Putamen (tissue), 1 donor: Measurements from ENCODE around the gene ADNP.

ENCODE experiments used
- DNase-seq: peaks from one replicate; pipeline ENCODE4 v3.0.0-alpha.2; 2016; ENCODE audit warnings: low spot score

ADNP gene

DNA sequence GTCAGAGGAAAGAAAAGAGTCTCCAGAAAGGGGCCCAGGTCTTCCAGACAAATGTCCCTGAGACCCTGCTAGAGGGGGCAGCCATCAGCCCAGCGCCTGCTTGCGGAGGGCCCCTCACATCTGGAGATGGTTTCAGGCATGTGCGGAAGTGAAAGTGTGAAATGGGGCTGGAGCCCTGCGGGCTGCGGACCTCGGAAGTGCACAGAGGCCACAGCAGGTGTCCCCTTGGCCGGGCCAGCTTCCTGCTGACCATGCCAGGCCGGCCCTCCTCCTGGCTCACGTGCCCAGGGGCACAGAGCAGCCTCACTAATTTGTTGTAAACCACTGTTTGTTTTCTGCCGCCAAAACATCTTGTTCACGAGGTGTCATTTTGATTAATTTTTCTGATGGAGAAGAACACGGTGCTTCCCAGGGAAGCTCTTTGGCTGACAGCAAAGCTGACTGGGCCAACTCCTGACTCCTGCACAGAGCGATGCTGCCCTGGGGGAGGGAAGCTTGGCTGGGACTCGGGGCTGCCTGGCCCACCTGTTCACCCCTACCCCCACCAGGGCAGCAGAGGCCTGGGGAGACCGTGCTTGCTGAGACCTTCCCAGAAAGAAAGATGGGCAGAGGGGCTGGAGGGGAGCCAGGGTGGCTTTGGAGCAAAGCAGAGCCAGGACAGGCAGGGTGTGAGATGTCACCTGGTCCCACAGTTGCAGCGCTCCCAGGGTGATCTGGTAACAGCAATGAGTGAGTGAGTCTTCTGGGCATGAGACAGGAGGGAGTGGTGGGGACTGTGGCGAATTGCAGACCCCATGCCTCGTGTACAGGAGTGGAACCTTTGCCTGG, 82.2 kb downstream of the ADNP start:
- DNase-seq = no peak

GRCh38 chr20:50848341-50848808, 82.9 kb downstream of the ADNP start:
- peak; percentile 8 for DNase-seq

DNA sequence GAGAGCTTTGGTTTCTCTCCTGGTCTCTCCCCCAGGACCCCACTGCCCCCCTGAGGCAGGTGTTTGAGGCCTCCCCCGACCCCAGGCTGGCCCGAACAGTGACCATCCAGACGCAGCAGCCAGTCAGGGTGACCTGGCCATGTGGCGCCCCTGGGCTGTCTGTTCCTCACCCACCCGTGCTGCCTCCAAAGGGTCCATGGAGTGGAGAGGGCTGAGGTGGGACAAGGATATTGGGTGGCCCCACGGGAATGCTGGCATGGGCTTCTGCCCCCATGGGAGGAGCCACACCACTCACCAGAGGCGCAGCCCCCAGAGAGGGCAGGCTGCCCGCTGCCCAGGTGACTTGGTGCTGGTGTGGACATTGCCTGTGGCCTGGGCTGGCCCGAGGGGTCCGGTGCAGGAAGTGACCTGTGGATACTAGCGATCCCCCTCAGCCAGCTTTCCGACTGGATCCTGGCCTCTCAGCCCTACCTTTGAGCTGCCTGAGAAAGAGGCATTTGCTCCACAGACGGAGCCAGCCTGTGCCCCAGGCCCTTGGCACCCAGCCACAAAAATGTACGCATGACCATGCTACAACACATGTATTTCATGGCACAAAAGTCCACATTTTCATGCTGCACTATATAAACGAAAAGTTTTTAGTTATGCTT, 85.5 kb downstream of the ADNP start:
- no peak for DNase-seq

DNA sequence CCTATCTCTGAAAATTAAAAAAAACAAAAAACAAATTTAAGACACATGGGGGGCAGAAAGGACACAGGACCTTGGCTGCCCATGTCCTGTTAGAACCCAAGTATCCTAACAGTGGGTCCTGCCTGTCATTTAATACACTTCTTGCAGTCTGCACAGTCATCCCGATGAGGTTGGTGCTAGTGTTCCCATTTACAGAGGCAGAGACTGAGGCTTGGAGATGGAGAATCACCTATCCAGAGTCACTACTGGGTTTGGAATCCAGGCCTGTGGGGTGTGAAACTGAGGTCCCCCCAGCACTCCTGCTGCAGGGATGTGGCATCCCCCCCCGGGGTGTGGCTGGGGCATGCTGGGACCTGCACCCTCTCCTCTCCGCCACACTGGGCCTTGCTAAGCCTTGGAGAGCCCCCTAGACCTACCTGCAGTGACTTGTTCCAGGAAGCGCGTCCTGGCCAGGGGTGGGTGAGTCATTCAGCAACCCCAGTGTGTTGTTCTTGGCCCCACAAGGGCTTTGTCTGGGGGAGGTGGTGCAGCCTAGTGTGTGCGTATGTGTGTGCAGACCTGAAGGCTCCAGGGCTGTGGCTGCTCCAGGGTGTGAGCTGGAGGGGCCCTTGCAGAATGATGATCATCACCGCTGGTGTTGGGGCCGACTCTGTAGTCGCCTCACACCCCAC, 86.7 kb downstream of the ADNP start:
- DNase-seq = no peak

- DNase-seq = no peak
These were observed 87.6 kb downstream of the ADNP start for GRCh38 chr20:50843331-50844276.

- DNase-seq = no peak
These were observed 88.4 kb downstream of the ADNP start for GRCh38 chr20:50842821-50843220.
